Osteoblast (primary cell): ENCODE measurements around the gene GOLGA1. TPM values are rescaled to one million over a fixed set of nuclear protein-coding genes. Genes with fewer than 3 reads are reported as not detected.

Experiments used
- DNase-seq: peaks from one replicate; pipeline ENCODE4 v3.0.0; 2011; ENCODE audit warnings: low spot score, mixed read lengths; ENCODE audit not compliant: insufficient read length; ENCODE audit errors: missing footprints
- H2AFZ ChIP-seq: 2 replicates; pipeline ENCODE4 v1.6.0; 2011; ENCODE audit warnings: mild to moderate bottlenecking, low read length
- H3K27ac ChIP-seq: 2 replicates; pipeline ENCODE4 v1.5.1; 2011; ENCODE audit warnings: mild to moderate bottlenecking, low read depth, low read length, moderate library complexity
- H3K27me3 ChIP-seq: 2 replicates; pipeline ENCODE4 v1.6.0; 2012; ENCODE audit warnings: mild to moderate bottlenecking, control low read depth, inconsistent platforms, low read length, moderate library complexity; ENCODE audit not compliant: insufficient read depth
- H3K36me3 ChIP-seq: 2 replicates; pipeline ENCODE4 v1.5.1; 2011; ENCODE audit warnings: mild to moderate bottlenecking, low read length, control low read depth, moderate library complexity; ENCODE audit not compliant: insufficient read depth
- H3K4me1 ChIP-seq: 2 replicates; pipeline ENCODE4 v1.5.1; 2011; ENCODE audit warnings: mild to moderate bottlenecking, low read length, control low read depth, moderate library complexity; ENCODE audit not compliant: insufficient read depth
- H3K4me2 ChIP-seq: 2 replicates; pipeline ENCODE4 v1.6.0; 2011; ENCODE audit warnings: mild to moderate bottlenecking, low read length; ENCODE audit not compliant: insufficient read depth
- H3K4me3 ChIP-seq: fragments of 200-600 bp; sonication (generic); 3 replicates; pipeline ENCODE4 v1.5.1; 2012; ENCODE audit warnings: mild to moderate bottlenecking, low read length, inconsistent platforms; ENCODE audit not compliant: insufficient read depth
- H3K79me2 ChIP-seq: 2 replicates; pipeline ENCODE4 v1.6.0; 2012; ENCODE audit warnings: mild to moderate bottlenecking, low read length, control low read depth, inconsistent platforms; ENCODE audit not compliant: insufficient read depth
- H3K9me3 ChIP-seq: 2 replicates; pipeline ENCODE4 v1.5.1; 2011; ENCODE audit warnings: low read depth, low read length, control low read depth
- H4K20me1 ChIP-seq: 2 replicates; pipeline ENCODE4 v1.6.0; 2012; ENCODE audit warnings: mild to moderate bottlenecking, low read length, control low read depth; ENCODE audit not compliant: insufficient read depth
- total RNA-seq: library from RNA; depleted of rRNA; stranded (reverse); fragments of >200 nt; gene quantifications from 2 replicates; pipeline ENCODE4 v1.2.3, GENCODE V29; 2012
- TF ChIP-seq, protein P1 (sequence below): IDR thresholded peaks from 2 replicates; pipeline ENCODE4 v1.5.1; 2011; ENCODE audit warnings: mild to moderate bottlenecking, low read depth, low read length, moderate library complexity; ENCODE audit errors: extremely low read depth

GOLGA1 gene
- total RNA-seq, 1 donor, result 13.4 TPM

DNA sequence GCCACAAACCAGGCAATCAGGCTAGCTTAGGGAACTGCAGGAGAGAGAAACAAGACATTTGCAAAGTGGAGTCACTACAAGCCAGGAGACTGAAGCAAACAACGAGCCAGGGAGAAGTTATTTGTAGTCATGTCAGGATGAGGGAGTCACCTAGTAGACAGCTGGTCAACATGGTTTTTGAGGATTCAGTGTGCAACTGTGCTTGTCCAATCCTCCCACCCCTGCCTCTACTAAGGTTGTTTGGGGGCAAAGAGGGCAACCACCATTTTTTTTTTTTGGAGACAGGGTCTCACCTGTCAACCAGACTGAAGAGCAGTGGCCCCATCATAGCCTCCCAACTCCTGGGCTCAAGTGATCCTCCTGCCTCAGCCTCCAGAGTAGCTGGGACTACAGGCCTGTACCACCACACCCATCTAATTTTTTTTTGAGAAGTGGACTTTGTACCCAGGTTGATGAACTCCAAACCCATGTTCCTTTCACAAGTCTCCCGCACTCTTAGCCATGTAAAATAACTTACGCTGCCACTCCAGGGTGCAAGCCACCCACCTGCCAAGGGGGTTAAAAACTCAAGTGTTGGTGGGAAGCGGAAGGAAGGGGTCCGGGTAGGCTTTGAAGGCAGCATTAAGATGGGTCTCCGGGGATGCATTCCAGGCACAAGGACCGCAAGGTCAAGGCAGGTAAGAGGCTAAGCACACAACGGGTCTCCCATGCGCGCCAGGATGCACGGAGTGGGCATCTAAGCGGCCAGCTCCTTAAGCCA lies 80.1 kb downstream of the GOLGA1 start:
- H3K27me3 ChIP-seq, result no peaks in the 10 kb centered on the region
- H2AFZ ChIP-seq, result no peak overlapping the region
- DNase-seq, result peak; percentile 88
- TF ChIP-seq, protein P1, sequence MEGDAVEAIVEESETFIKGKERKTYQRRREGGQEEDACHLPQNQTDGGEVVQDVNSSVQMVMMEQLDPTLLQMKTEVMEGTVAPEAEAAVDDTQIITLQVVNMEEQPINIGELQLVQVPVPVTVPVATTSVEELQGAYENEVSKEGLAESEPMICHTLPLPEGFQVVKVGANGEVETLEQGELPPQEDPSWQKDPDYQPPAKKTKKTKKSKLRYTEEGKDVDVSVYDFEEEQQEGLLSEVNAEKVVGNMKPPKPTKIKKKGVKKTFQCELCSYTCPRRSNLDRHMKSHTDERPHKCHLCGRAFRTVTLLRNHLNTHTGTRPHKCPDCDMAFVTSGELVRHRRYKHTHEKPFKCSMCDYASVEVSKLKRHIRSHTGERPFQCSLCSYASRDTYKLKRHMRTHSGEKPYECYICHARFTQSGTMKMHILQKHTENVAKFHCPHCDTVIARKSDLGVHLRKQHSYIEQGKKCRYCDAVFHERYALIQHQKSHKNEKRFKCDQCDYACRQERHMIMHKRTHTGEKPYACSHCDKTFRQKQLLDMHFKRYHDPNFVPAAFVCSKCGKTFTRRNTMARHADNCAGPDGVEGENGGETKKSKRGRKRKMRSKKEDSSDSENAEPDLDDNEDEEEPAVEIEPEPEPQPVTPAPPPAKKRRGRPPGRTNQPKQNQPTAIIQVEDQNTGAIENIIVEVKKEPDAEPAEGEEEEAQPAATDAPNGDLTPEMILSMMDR, result no peak
- peak overlapping the region; percentile 90 for H3K4me3 ChIP-seq
- H3K27ac ChIP-seq, result peak overlapping the region; percentile 90
- peaks cover 34% of the 10 kb centered on the region for H3K79me2 ChIP-seq
- H3K4me2 ChIP-seq, result peak overlapping the region; percentile 94
- peaks cover 56% of the 10 kb centered on the region for H4K20me1 ChIP-seq
- peaks cover 45% of the 10 kb centered on the region for H3K36me3 ChIP-seq
- H3K4me1 ChIP-seq, result peaks cover 22% of the 10 kb centered on the region
- no peaks in the 10 kb centered on the region for H3K9me3 ChIP-seq

DNA sequence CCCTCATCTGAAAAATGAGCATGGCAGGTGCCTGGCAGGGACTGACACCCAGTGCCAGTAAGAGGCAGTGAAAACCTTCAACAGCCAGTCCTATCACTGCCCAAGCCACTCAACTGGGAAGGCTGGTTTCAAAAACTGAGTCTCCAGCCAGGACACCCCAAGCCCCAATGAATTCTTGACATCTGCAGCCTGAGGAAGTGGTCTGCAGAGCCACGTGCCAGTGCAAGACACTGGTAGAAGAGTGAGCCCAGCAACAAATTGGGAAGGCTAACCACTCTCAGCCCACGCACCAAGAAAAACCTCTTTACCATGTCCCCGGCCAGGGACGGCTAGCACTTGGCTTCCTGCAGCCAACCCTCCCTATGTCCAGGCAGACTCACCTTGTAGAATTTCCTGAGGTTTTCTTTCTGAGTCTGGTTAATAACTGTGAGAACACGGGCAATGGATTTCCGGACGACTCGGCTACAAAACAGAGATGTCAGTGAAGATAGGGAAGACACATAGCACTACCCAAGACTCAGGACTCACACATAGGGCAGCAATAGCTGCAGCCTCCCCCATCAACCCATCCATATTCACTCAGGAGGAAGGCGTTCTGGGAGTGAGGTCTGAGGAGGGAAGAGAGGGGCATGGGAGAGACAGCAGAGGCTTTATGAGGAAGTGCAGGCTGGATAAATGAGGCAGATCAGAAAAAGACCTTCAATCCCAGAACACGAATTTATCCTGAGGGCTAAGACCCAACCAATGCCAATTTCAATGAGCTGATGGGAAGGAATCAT lies 80.9 kb downstream of the GOLGA1 start:
- Histone ChIP-seq H3K9me3 (no peaks in the 10 kb centered on the region), H3K4me1 (peaks cover 22% of the 10 kb centered on the region), H3K4me2 (peak overlapping the region; percentile 94), H3K27me3 (no peaks in the 10 kb centered on the region), H3K4me3 (peak overlapping the region; percentile 90), H2AFZ (no peak overlapping the region), H4K20me1 (peaks cover 56% of the 10 kb centered on the region), H3K79me2 (peaks cover 34% of the 10 kb centered on the region), H3K36me3 (peaks cover 45% of the 10 kb centered on the region), H3K27ac (peak overlapping the region; percentile 90)
- peak; percentile 74 for DNase-seq
- TF ChIP-seq, protein P1, result no peak

DNA sequence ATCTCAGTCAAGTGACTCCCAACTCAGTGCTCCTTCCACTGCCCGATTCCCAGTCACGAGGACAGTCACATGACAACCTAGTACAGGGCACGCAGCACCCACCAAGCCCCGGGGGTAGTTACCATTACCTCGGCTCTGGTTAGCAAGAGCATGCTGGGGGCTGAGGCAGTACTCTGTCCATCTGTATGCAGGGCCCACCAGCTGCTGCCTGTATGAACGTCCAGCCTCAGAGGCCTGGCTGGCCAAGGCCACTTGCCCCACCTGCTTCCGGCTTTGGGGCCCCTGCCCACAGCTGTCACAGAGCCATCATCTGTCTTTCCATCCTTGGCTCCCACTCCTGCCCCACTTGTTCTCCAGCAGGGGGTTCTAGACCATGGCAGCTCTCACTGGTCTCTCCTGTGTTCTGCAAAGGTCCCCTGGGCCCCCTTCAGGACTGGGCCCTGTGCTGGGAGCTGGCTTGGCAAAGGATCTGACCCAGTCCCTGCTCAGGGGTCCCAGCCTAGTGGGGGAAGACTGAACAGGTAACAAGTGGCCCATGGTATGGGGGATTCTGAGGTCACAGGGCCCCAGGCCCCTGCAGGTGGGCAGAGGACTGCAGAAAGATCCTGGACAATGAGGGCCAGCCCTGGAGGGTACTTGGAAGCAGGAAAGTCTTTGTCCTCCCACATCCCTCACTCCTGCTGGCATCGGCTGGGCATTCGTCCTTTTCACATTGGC lies 82.4 kb downstream of the GOLGA1 start:
- peak; percentile 69 for DNase-seq
- Histone ChIP-seq H3K27me3 (no peaks in the 10 kb centered on the region), H3K36me3 (peaks cover 45% of the 10 kb centered on the region), H2AFZ (no peak overlapping the region), H3K4me3 (no peak overlapping the region), H3K4me2 (no peak overlapping the region), H3K4me1 (peaks cover 22% of the 10 kb centered on the region), H3K9me3 (no peaks in the 10 kb centered on the region), H3K79me2 (peaks cover 34% of the 10 kb centered on the region), H4K20me1 (peaks cover 56% of the 10 kb centered on the region), H3K27ac (no peak overlapping the region)
- TF ChIP-seq, protein P1, result no peak
